Activated naive CD4-positive, alpha-beta T cell treated with anti-CD3 and anti-CD28 coated beads for 36 hours (primary cell): ENCODE results near the gene KRTAP21-2. TPM values are rescaled to one million over a fixed set of nuclear protein-coding genes. Genes with fewer than 3 reads are reported as not detected.
A peak's percentile ranks its signal among the peaks of the same experiment; 100 is the strongest.

Experiments
- CTCF ChIA-PET: fragments of 350-600 bp; sonication (Branson Sonifier 250); formaldehyde crosslinking; loops from one replicate; lab custom pipeline; 2021; ENCODE audit warnings: antibody characterized with exemption; lab: Charles Lee
- DNase-seq: peaks from one replicate; pipeline ENCODE4 v3.0.0-alpha.2; 2020
- H3K27ac Mint-ChIP-seq: one replicate; pipeline ENCODE4 v1.8.0; 2021; ENCODE audit warnings: mild to moderate bottlenecking, mixed read lengths
- H3K27me3 Mint-ChIP-seq: one replicate; pipeline ENCODE4 v1.8.0; 2021; ENCODE audit warnings: low read depth, mixed read lengths
- H3K36me3 Mint-ChIP-seq: one replicate; pipeline ENCODE4 v1.8.0; 2021; ENCODE audit warnings: low read depth, mixed read lengths
- H3K4me1 Mint-ChIP-seq: one replicate; pipeline ENCODE4 v1.8.0; 2021; ENCODE audit warnings: low read depth, mixed read lengths
- H3K4me3 Mint-ChIP-seq: one replicate; pipeline ENCODE4 v1.8.0; 2021; ENCODE audit warnings: mild to moderate bottlenecking, moderate library complexity, mixed read lengths
- H3K9me3 Mint-ChIP-seq: one replicate; pipeline ENCODE4 v1.8.0; 2021; ENCODE audit warnings: mixed read lengths
- intact Hi-C: fragments of 100-400 bp; cut with micrococcal nuclease; formaldehyde crosslinking; loops from one replicate; pipeline ENCODE4 v1.15.1; 2023
- total RNA-seq, 2 experiments: library from RNA; stranded (reverse); gene quantifications; one replicate each; pipeline ENCODE4 v1.2.3, GENCODE V29; 2021

Gene KRTAP21-2
- total RNA-seq, 2 experiments from 2014 or later: not detected

- CTCF ChIA-PET: no interaction called here
- H3K4me3 Mint-ChIP-seq: no peak overlapping the region
- peak overlapping the region; percentile 6 for H3K27ac Mint-ChIP-seq
- H3K36me3 Mint-ChIP-seq: no peaks in the 10 kb centered on the region
- DNase-seq: no peak
- intact Hi-C loops: loop anchor here (5.0 to 10.0 kb wide), 7 partner anchors 470 to 1520 kb away; partner anchors contain the start of gene TIAM1
- peaks cover 6% of the 10 kb centered on the region for H3K9me3 Mint-ChIP-seq
- H3K27me3 Mint-ChIP-seq: no peaks in the 10 kb centered on the region
- H3K4me1 Mint-ChIP-seq: peaks cover 21% of the 10 kb centered on the region
Measured at GRCh38 chr21:30717105-30717504, 30.0 kb downstream of the KRTAP21-2 start.

- no peak for DNase-seq
- Mint-ChIP-seq H3K36me3 (no peaks in the 10 kb centered on the region), H3K9me3 (peaks cover 12% of the 10 kb centered on the region), H3K4me1 (peaks cover 26% of the 10 kb centered on the region), H3K27ac (no peak overlapping the region), H3K27me3 (peaks cover 2% of the 10 kb centered on the region), H3K4me3 (no peak overlapping the region)
- CTCF ChIA-PET: no interaction called here
- intact Hi-C loops: loop anchor here (5.0 to 10.0 kb wide), 7 partner anchors 472 to 1518 kb away; partner anchors contain the start of gene TIAM1
Measured at GRCh38 chr21:30714946-30715345, 32.1 kb downstream of the KRTAP21-2 start.

GRCh38 chr21:30714456-30714855 lies 32.6 kb downstream of the KRTAP21-2 start:
- H3K9me3 Mint-ChIP-seq: peaks cover 14% of the 10 kb centered on the region
- DNase-seq: no peak
- CTCF ChIA-PET: no interaction called here
- no peak overlapping the region for H3K4me3 Mint-ChIP-seq
- H3K36me3 Mint-ChIP-seq: no peaks in the 10 kb centered on the region
- H3K27ac Mint-ChIP-seq: no peak overlapping the region
- peaks cover 2% of the 10 kb centered on the region for H3K27me3 Mint-ChIP-seq
- intact Hi-C loops: loop anchor here (10.0 kb wide), 3 partner anchors 580 to 1280 kb away; no protein-coding TSS in a partner anchor
- H3K4me1 Mint-ChIP-seq: peaks cover 21% of the 10 kb centered on the region

- no peak overlapping the region for H3K4me3 Mint-ChIP-seq
- H3K9me3 Mint-ChIP-seq: peaks cover 14% of the 10 kb centered on the region
- H3K36me3 Mint-ChIP-seq: no peaks in the 10 kb centered on the region
- peaks cover 15% of the 10 kb centered on the region for H3K4me1 Mint-ChIP-seq
- CTCF ChIA-PET: no interaction called here
- intact Hi-C loops: loop anchor here (10.0 kb wide), 3 partner anchors 581 to 1279 kb away; no protein-coding TSS in a partner anchor
- DNase-seq: no peak
- peaks cover 2% of the 10 kb centered on the region for H3K27me3 Mint-ChIP-seq
- no peak overlapping the region for H3K27ac Mint-ChIP-seq
Measured at GRCh38 chr21:30713766-30714165, 33.3 kb downstream of the KRTAP21-2 start.

- Mint-ChIP-seq H3K27me3 (peaks cover 4% of the 10 kb centered on the region), H3K27ac (peak overlapping the region; percentile 1), H3K36me3 (no peaks in the 10 kb centered on the region), H3K9me3 (peaks cover 11% of the 10 kb centered on the region), H3K4me1 (peaks cover 6% of the 10 kb centered on the region), H3K4me3 (no peak overlapping the region)
- DNase-seq: peak; percentile 30
- CTCF ChIA-PET: no interaction called here
- intact Hi-C loops: loop anchor here (1.0 to 10.0 kb wide), 4 partner anchors 8 to 1276 kb away; partner anchors contain the start of gene KRTAP21-3
Measured at GRCh38 chr21:30710499-30710898, 36.6 kb downstream of the KRTAP21-2 start.

- CTCF ChIA-PET: no interaction called here
- peaks cover 9% of the 10 kb centered on the region for H3K9me3 Mint-ChIP-seq
- H3K27me3 Mint-ChIP-seq: peaks cover 6% of the 10 kb centered on the region
- no peak overlapping the region for H3K4me3 Mint-ChIP-seq
- intact Hi-C loops: no loop called here
- H3K36me3 Mint-ChIP-seq: no peaks in the 10 kb centered on the region
- DNase-seq: no peak
- no peak overlapping the region for H3K27ac Mint-ChIP-seq
- peaks cover 5% of the 10 kb centered on the region for H3K4me1 Mint-ChIP-seq
Measured at GRCh38 chr21:30707409-30707808, 39.6 kb downstream of the KRTAP21-2 start.

Other genes with a start within 250 kb of the KRTAP21-2 start
- gene KRTAP19-5, start 245.1 kb downstream of the KRTAP21-2 start, total RNA-seq: not detected
- not detected for gene KRTAP19-6, start 205.4 kb downstream of the KRTAP21-2 start, total RNA-seq
- gene KRTAP19-7, start 185.9 kb downstream of the KRTAP21-2 start, total RNA-seq: not detected
- not detected for gene KRTAP22-2, start 156.9 kb downstream of the KRTAP21-2 start, total RNA-seq
- not detected for gene KRTAP6-3, start 154.8 kb downstream of the KRTAP21-2 start, total RNA-seq
- not detected for gene KRTAP6-2, start 148.4 kb downstream of the KRTAP21-2 start, total RNA-seq
- gene KRTAP22-1, start 146.2 kb downstream of the KRTAP21-2 start, total RNA-seq: not detected
- not detected for gene KRTAP6-1, start 133.3 kb downstream of the KRTAP21-2 start, total RNA-seq
- gene KRTAP20-1, start 130.8 kb downstream of the KRTAP21-2 start, total RNA-seq: not detected
- gene KRTAP20-4, start 126.6 kb downstream of the KRTAP21-2 start, total RNA-seq: not detected
- gene KRTAP20-2, start 112.1 kb downstream of the KRTAP21-2 start, total RNA-seq: not detected
- not detected for gene KRTAP20-3, start 104.4 kb downstream of the KRTAP21-2 start, total RNA-seq
- gene KRTAP21-3, start 28.5 kb downstream of the KRTAP21-2 start, total RNA-seq: not detected
- gene KRTAP21-1, start 8.2 kb upstream of the KRTAP21-2 start, total RNA-seq: not detected
- not detected for gene KRTAP8-1, start 66.0 kb upstream of the KRTAP21-2 start, total RNA-seq
- not detected for gene KRTAP7-1, start 82.5 kb upstream of the KRTAP21-2 start, total RNA-seq
- not detected for gene KRTAP11-1, start 134.3 kb upstream of the KRTAP21-2 start, total RNA-seq